Right lobe of liver (tissue), 6 donors: Measurements from ENCODE around the gene ZNF470. TPM values are rescaled to one million over a fixed set of nuclear protein-coding genes. Genes with fewer than 3 reads are reported as not detected.

ENCODE experiments used
- ATAC-seq, 4 donors: fragments of 200-7000 bp; cut with Tn5 transposase; one replicate each; pipeline ENCODE4 v1.9.1; 2020; ENCODE audit warnings: mild to moderate bottlenecking in 4 of 4, moderate library complexity in 4 of 4
- DNase-seq, 3 donors: peaks; one replicate each; pipeline ENCODE4 v3.0.0-alpha.2; 2020
- H3K27ac ChIP-seq, 3 donors: fragments of 200-600 bp; one replicate each; pipeline ENCODE4 v1.8.0; 2022
- H3K27me3 ChIP-seq, 2 donors: fragments of 200-600 bp; one replicate each; pipeline ENCODE4 v1.8.0; 2022
- H3K36me3 ChIP-seq, 4 donors: fragments of 200-600 bp; sonication (generic) in 1 of 4; one replicate each; pipeline versions ENCODE4 v1.5.1 to v1.8.0; 2017 to 2022; ENCODE audit warnings: control low read depth in 1 of 4
- H3K4me1 ChIP-seq, 4 donors: fragments of 200-600 bp; sonication (generic) in 1 of 4; one replicate each; pipeline versions ENCODE4 v1.5.1 to v1.8.0; 2017 to 2022; ENCODE audit warnings: control low read depth in 1 of 4
- H3K4me3 ChIP-seq, 3 donors: fragments of 200-600 bp; one replicate each; pipeline ENCODE4 v1.8.0; 2022
- H3K9me3 ChIP-seq, 4 donors: fragments of 200-600 bp; sonication (generic) in 1 of 4; one replicate each; pipeline versions ENCODE4 v1.5.1 to v1.8.0; 2017 to 2022; ENCODE audit warnings: control low read depth in 1 of 4
- CTCF ChIP-seq, 4 donors: fragments of 200-600 bp in 3 of 4; fragments of 450-650 bp in 1 of 4; IDR thresholded peaks; one replicate each; pipeline versions ENCODE4 v1.5.1 to v1.8.0; 2016 to 2022; ENCODE audit warnings: antibody characterized with exemption in 4 of 4, mild to moderate bottlenecking in 2 of 4
- POLR2A ChIP-seq: fragments of 450-650 bp; IDR thresholded peaks from one replicate; pipeline ENCODE4 v1.6.1; 2017; ENCODE audit warnings: antibody characterized with exemption, mild to moderate bottlenecking
- WGBS: methylation state at CpG from one replicate; pipeline ENCODE4 v1.1.6; 2018; ENCODE audit warnings: low coverage, low lambda C conversion rate; ENCODE audit not compliant: insufficient coverage; ENCODE audit errors: missing lambda C conversion rate; 5-methylcytosine and 5-hydroxymethylcytosine counted together
- intact Hi-C, 2 donors: fragments of 100-400 bp; cut with DNase I; formaldehyde crosslinking; loops; one replicate each; pipeline versions ENCODE4 v1.11.2 to v1.14.1; 2022
- total RNA-seq, 6 experiments: library from RNA; depleted of rRNA in 2 of 6; stranded (reverse); fragments of >200 nt in 2 of 6; fragmentation: NEBNext Ultra II Directional in 3 of 6; extraction: Animal tissue kit (Norgen Biotek cat#: 25700) in 3 of 6; gene quantifications; one replicate each; pipeline versions ENCODE4 v1.1.0 to v1.2.4, GENCODE V29; 2016 to 2023
- donor health status: DM: no; HTN: yes; CAD: no.
- donor health status: DM: no; HTN: no; CAD: no.
- donor health status: DM: no; HTN: no; CAD: no.
- donor health status: DM: no; HTN: yes; CAD: no.
- donor health status: DM: no; HTN: yes; CAD: no.

The ZNF470 gene
- total RNA-seq, 6 experiments from 2014 or later: 1.2 to 5.7 (median 2.9) TPM

DNA sequence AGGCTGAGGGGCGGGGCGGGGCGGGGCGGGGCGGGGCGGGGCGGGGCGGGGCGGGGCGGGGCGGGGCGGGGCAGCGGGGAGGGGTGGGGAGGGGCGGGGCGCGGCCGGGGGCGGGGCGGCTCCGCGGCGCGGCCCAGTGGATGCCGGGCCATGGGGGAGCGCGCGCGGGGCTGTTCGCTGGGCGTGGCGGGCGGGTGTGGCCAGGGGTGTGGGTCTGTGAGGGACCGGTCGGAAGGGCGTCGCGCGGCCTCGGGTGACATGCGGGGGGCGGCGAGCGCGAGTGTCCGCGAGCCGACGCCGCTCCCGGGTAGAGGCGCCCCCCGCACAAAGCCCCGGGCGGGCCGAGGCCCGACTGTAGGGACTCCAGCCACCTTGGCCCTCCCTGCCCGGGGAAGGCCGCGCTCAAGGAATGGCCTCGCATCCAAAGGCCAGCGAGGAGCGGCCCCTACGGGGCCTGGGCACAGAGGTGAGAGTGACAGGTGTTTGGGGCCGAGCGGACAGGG is 28.5 kb upstream of the ZNF470 start, which contains the start of gene ZFP28:
ZFP28 (plus strand) TSS at position 188 of the 503 bp plus-strand sequence; CDS start at position 259, 71 bp downstream.
- H3K9me3 ChIP-seq: peaks cover 0 to 24% (median 0%) of the 10 kb centered on the region in 4 donors
- DNase-seq (peak; percentile 67 to 76 (median 75)), ATAC-seq (peak; percentile 73 to 82 (median 79))
- H3K27ac ChIP-seq: peak within 1 kb of the TSS; percentile 47 to 80 (median 75)
- no peaks in the 10 kb centered on the region for H3K4me1 ChIP-seq
- intact Hi-C loops: no loop called here
- 14% methylated on average over 12 of the region's 65 CpGs for WGBS
- peak within 1 kb of the TSS; percentile 42 to 56 (median 45) for H3K4me3 ChIP-seq
- TF ChIP-seq POLR2A (no peak), CTCF (IDR thresholded peaks at IDR 0.05) (no peak)
- H3K27me3 ChIP-seq: no peaks in the 10 kb centered on the region
- peaks cover 0 to 2% (median 0%) of the 10 kb centered on the region in 4 donors for H3K36me3 ChIP-seq

- 93% methylated on average over 2 of the region's 2 CpGs for WGBS
- no peak for TF ChIP-seq CTCF (IDR thresholded peaks at IDR 0.05)
- TF ChIP-seq POLR2A: no peak
- intact Hi-C loops: no loop called here
- Histone ChIP-seq H3K27me3 (no peaks in the 10 kb centered on the region), H3K4me1 (no peaks in the 10 kb centered on the region), H3K36me3 (peaks cover 0 to 6% (median 0%) of the 10 kb centered on the region in 4 donors), H3K9me3 (peaks cover 0 to 51% (median 4%) of the 10 kb centered on the region in 4 donors), H3K4me3 (no peak overlapping the region), H3K27ac (no peak overlapping the region)
- ATAC-seq: no peak
- no peak for DNase-seq
Measured at GRCh38 chr19:56543776-56544175, 23.5 kb upstream of the ZNF470 start.

GRCh38 chr19:56547535-56547934 is 19.7 kb upstream of the ZNF470 start:
- DNase-seq (no peak), ATAC-seq (no peak)
- 57% methylated on average over 5 of the region's 6 CpGs for WGBS
- Histone ChIP-seq H3K4me3 (no peak overlapping the region), H3K27me3 (no peaks in the 10 kb centered on the region), H3K36me3 (peaks cover 0 to 26% (median 2%) of the 10 kb centered on the region in 4 donors), H3K27ac (no peak overlapping the region), H3K4me1 (no peaks in the 10 kb centered on the region), H3K9me3 (peaks cover 0 to 70% (median 4%) of the 10 kb centered on the region in 4 donors)
- no peak for TF ChIP-seq POLR2A
- no peak for TF ChIP-seq CTCF (IDR thresholded peaks at IDR 0.05)
- intact Hi-C loops: no loop called here

DNA sequence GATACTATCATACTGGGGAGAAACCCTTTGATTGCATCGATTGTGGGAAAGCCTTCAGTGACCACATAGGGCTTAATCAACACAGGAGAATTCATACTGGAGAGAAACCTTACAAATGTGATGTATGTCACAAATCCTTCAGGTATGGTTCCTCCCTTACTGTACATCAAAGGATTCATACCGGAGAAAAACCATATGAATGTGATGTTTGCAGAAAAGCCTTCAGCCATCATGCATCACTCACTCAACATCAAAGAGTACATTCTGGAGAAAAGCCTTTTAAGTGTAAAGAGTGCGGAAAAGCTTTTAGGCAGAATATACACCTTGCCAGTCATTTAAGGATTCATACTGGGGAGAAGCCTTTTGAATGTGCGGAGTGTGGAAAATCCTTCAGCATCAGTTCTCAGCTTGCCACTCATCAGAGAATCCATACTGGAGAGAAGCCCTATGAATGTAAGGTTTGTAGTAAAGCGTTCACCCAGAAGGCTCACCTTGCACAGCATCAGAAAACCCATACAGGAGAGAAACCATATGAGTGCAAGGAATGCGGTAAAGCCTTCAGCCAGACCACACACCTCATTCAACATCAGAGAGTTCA is 12.9 kb upstream of the ZNF470 start:
- H3K9me3 ChIP-seq: peaks cover 3 to 76% (median 5%) of the 10 kb centered on the region in 4 donors
- no peak for ATAC-seq
- intact Hi-C loops: no loop called here
- no peaks in the 10 kb centered on the region for H3K27me3 ChIP-seq
- peaks cover 0 to 17% (median 2%) of the 10 kb centered on the region in 4 donors for H3K36me3 ChIP-seq
- TF ChIP-seq POLR2A (no peak), CTCF (IDR thresholded peaks at IDR 0.05) (no peak)
- no peak overlapping the region for H3K27ac ChIP-seq
- no peak overlapping the region for H3K4me3 ChIP-seq
- no peak for DNase-seq
- 77% methylated on average over 5 of the region's 6 CpGs for WGBS
- no peaks in the 10 kb centered on the region for H3K4me1 ChIP-seq
